Brain pericyte (primary cell): ENCODE measurements around the gene CCT8.

Experiments
- DNase-seq: peaks from one replicate; pipeline ENCODE4 v3.0.0-alpha.2; 2012; ENCODE audit warnings: low read depth, low spot score

CCT8 gene

GRCh38 chr21:29073222-29074006 lies at the start of gene CCT8:
Gene CCT8 (minus strand): TSS chr21:29073648. CDS start chr21:29073590, 58 bp downstream.
- DNase-seq: peak; percentile 97

DNA sequence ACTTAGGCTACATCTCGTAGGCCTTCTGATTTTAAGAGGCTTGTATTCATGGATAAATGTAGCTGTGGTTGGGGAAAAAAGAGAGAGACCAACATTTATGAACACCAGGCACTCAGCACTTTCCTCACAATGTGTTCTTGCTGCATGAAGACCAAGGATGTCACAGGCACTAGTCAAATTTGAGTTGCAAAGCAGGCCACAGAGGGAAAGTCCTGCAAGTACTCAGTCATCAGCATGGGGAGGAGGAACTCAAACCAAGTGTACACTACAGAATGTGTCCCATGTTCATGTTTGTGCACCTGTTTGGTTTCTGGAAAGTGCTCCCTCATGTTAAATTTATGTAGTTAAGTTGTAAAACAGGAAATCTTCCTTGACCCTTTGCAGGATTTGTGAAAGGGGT lies 48.3 kb upstream of the CCT8 start:
- no peak for DNase-seq

DNA sequence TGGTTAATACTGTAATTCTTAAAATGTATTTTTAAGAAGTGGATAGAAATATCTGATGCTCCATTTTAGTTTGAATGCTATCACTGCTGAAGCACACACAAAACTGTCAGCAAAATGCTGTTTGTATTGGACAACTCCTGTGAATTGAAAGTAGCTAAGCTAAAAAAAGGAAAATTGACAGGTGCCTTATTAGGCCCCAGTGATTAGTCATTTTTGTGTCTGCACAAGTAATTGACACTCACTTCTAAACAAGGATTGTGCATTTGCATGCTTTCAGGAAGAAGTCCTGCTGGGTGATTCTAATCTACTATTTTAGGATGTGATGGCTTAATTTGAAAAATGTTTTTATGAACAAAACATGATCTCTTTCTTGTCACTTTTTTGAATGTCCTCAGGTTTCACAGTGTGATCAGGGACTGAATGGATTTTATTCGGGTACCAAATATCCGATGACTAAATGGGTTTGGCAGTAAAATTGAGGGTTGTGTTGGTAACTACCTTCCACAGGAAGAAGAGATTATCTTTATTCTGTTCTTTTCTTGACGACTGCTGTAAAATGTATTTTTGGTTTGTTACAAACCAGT lies 44.0 kb upstream of the CCT8 start:
- DNase-seq: no peak

- DNase-seq: no peak
Observed at GRCh38 chr21:29115899-29116298, 42.5 kb upstream of the CCT8 start.

GRCh38 chr21:29114765-29115500 lies 41.5 kb upstream of the CCT8 start:
- peak; percentile 97 for DNase-seq

DNA sequence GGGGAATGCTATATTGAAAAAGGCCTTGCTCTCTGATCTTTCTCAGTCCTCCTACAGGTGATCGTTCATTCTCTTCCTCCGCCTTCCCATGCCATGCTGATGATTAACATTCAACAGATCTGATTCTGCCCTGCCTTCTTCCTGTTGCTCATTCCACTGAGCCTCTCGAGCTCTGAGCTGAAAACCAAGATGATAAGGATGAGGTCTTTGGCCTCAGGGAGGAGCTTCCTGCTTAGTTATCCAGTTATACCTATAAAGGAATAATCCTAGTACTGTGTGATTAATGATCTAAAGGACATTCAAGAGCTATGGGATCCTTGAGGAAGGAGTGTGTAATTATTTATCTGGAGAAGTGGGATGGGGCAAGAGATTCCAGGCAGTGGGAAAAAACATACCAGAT lies 31.8 kb upstream of the CCT8 start:
- no peak for DNase-seq

DNA sequence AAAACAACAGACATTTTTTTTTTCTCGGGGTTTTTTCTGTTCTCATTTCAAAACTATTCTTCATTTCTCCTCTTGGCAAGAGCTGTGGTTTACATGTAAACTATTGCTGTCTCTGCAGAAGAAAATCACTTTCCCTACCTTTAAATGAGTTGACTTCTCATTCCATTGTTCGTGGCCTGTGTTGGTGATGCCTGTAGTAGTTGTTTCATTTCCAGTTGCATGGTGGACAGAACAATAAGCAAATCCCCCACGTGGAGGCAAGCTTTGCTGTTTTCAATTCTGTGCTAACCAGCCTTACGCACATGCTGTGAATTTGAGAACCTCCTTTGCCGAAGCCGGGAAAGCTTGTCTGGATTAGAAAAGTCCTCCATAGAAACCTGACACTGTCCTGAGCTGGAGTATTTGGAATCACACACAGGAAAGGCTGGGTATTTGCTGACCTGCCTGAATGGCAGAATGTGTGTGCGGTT lies 30.8 kb upstream of the CCT8 start:
- DNase-seq: no peak

- no peak for DNase-seq
Observed at GRCh38 chr21:29102791-29103257, 29.4 kb upstream of the CCT8 start.

- no peak for DNase-seq
Observed at GRCh38 chr21:29098156-29098555, 24.7 kb upstream of the CCT8 start.

DNA sequence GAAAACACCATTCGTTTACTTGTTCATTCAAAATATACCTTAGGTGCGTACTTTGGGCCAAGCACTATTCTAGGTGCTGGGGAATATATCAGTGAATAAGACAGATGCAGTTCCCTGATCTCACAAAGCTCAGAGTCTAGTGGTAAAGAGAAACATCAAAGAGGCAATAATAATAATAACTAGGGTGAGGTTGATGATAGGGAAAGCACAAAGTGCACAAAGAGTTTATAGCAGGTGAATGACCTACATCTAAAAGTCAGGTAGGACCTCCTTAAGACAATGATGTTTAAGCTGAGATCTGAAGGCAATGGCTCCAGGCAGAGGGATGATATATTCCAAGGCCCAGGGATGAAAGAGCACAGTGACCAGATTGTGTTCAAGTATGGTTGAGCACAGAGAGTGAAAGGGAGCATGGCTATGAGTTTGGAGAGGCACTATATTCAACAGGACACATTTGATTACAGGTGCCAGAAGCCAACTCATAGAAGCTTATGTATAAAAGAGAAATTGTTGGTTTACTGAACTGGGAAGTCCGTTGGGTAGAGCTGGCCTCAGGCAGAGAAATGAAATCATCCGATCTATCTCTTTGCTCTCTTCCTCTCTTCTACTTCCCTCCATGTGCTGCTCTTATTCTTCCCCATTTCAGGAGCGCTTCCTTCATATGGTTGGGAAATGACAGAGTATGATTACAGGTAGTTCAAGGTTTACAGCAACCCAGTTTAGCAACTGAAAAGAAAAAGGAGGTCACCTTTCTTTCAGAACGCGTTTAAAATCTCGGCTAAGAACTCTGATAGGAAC lies 23.0 kb upstream of the CCT8 start:
- DNase-seq: no peak

DNA sequence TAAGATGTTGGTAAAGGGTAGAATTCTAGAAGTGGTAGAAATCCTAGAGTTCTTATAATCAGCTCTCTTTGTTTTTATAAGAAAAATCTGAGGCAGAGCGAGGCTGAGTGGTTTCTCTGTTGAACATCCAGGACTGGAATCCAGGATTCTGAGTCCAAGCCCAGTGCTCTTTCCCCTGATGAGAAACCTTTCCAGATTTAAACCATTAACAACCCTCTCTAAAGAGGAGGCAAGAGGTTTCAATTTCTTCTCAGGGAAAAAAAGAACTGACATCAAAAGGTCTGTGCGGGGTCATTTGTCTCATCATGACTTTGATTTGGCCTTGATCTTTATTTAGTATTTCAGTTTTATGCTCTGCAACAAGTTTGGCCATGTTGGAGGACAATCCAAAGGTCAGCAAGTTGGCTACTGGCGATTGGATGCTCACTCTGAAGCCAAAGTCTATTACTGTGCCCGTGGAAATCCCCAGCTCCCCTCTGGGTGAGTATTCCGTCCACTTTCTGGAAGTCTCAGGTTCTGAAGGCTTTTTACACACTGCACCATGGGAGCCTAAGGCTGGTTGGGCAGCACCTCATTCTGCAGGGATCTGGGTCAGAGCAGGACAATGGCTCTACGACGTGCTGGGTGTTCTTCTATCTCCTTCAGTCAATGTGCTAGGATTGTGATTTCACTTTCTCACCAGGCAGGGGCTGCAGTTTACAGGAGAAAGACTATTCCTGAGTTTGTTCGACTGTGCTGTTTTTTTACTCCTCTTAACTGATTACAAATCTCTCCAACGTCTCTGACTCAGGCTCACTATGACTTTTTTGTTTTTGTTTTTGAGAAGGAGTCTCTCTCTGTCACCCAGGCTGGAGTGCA lies 18.9 kb upstream of the CCT8 start:
- DNase-seq: no peak

GRCh38 chr21:29091033-29091432 lies 17.6 kb upstream of the CCT8 start:
- DNase-seq: no peak

GRCh38 chr21:29085106-29085752 lies 11.8 kb upstream of the CCT8 start:
- DNase-seq: no peak

- DNase-seq: no peak
Observed at GRCh38 chr21:29084372-29084771, 10.9 kb upstream of the CCT8 start.

DNA sequence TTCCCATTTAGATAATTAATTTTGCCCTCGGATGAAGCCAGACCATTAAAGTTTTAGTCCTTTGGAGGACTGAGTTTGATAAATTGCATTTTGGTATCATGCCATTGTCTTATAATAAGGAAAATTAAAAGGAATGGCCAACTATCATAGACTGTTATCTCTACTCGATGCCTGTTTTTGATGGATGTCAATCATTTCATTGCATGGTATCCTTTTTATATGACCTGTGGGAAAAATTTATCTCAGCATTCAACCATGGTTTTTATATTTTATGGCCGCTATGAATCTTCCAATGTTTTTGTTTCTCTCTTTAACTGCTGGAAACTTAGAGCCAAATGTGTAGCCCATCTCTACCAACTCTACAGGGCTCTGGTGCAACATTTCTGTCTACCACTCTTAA lies 9.9 kb upstream of the CCT8 start:
- DNase-seq: no peak

DNA sequence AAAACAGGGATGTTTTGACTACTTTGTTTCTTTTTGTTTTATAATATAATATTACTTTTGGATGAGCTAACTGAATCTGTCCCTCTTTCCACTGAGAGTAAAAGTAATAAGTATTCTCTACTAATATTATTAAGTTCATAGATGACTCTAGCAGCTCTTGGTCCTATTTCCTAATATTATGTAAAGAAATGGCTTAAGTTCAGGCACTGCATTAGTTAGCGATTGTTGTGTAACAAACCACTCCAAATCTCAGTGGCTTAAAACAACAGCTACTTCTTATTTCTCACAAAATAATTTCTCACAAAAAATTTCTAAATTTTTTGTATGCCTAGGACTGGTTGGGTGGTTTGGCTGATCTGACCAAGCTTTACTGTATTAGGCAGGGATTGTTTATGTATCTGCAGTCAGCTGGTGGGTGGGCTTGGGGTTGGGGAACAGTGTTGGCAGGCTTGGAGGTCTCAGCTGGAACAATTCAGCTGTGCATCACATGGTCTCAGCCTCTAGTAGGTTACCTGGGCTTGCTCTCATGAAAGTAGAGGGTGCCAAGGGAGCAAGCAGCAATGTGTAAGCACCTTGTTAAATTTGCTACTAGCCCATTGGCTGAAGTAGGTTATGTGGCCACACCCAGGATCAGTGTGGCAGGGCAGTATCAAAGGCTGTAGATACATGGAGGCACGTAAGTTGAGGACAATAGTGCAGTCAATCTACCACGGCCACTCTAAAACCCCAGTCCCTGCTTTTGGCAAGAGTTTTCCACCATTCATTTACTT lies 8.8 kb upstream of the CCT8 start:
- DNase-seq: no peak

DNA sequence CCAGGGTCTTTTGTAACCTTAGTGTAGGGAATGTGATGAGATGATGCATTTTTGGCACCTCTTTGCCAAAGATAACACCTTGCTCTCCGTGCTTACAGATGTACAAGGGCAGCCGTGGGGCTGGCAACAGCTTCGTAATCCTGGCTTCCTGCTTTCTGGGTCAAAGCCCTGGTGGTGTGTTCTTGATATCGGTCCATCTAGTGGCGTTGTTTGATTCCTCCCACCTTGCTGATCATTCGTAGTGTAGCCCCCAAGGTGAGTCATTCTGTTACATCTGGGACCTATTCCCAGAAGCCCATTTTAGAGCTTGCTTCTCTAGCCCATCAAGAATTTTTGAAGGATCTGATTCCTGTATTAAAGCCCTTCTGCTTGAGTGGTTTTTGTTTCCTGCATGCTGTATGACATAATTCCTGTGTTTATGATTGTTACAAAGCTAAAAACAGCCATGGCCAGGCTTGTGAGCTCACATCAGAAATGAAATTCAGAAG lies 7.0 kb upstream of the CCT8 start:
- DNase-seq: no peak

- DNase-seq: no peak
Observed at GRCh38 chr21:29078869-29079767, 5.7 kb upstream of the CCT8 start.
